ENCODE measurements around the gene LRRC1.

Gene LRRC1

DNA sequence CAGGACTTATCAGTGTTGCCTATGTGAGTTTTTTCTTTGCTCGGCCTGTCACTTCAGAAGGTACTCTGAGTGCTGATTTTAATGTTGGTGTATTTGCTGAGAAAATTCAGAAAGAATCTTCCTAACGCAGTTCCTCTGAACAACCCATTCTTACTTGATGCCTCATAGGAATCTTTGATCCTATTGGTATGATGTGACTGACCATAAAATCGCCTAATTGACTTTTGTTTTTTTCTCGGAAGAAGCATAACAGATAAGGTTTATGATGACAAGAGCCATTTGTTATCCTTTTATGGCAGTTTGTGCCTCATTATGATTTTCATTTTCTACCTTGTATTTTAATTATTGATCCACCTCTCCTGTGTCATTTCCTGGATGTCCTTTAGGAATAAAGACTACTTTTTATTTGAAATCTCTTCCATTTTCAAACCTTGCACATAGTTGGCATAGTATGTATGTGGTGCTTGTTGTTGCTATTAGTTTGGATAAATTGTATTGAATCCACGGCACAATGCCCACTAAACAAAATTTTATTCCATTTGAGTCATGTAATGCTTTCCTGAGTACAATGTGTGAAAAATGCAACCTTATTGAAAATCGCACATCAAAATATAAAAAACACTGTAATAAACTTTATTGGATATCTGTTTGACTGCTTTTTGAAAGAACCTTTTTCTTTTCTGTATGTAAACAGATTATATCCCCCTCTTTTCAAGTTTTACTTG is 37.3 kb downstream of the LRRC1 start:
- no peak for DNase-seq (ENCODE audit: low read depth)
- no peak overlapping the region for H3K4me3 ChIP-seq (ENCODE audit: low read depth, low read length)

DNA sequence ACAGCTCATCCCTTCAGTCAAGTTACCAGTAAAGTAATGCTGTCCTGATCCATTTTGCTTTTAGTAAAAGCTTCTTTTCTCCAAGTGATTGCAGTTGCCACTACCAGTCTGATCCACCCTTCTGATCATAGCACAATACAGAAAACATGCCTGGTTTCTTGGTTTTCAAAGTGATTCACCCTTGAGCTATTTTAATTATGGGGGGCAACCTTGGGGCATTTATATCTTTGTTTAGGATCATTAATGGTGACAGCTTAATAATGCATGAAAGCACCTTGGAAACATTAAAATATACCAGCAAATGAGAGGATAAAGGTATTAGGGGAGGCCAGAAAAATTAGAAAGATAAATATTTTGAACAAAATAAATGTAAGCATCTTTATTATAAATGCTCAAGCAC is 38.4 kb downstream of the LRRC1 start:
- DNase-seq (ENCODE audit: low read depth): no peak
- H3K4me3 ChIP-seq (ENCODE audit: low read depth, low read length): no peak overlapping the region

DNA sequence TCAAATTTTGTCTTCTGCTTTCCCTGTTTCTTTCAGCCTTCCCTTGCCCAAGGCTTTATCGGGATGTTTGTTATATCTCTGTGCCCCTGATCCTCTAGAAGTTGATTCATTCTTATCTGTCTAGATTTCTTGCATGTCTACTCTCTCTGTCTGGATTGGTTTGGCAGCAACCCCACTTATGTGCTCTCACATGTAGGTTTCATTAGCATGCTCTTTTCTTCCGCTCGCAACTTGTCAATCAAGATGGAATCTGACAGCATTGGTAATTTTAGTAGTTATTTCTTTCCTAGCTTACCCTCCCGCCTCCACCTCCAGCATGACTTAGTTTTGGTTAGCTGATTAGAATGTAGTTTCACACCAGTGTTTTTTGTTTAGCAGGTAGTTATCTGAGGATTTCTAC is 39.3 kb downstream of the LRRC1 start:
- H3K4me3 ChIP-seq (ENCODE audit: low read depth, low read length): no peak overlapping the region
- no peak for DNase-seq (ENCODE audit: low read depth)

DNA sequence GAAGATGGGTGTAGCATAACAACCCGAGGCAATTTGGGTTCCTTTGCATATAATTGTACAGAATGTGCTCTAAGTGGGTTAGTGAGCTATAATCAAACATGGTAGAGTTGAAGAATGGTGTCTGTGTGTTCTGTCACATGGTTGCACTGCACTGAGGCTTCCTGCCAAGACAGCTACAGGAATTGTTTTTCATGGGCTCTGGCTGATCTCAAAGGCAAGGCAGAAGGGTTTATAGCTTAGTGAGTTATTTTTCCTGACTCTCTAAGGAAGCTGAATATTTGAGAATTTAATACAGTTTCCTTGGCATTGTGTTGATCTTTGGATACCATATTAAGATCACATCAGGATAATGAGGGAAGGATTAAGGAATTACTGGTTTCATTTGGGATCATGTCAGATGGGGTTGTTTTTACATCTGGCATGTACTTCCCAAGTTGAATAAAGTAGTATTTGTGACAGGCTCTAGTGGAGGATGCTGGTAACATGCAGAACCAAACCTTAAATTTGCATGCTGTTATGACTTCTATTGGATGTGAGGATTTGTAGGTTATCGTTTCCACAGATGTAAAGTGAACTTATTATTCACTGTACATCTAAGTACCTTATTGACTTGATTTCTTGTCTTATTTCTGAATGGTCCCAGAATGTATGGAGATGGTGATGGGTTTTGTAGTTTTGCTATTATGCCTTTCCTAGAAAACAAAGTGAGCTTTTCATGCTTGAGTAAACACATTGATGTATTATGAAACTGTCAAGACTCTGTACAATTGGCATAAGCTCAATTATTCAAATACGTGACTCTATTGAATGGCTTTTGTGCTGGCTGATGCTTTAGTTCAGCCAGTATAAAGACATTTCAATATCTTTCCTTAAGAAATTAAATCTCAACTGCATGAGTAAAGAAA is 43.3 kb downstream of the LRRC1 start:
- H3K4me3 ChIP-seq (ENCODE audit: low read depth, low read length): no peak overlapping the region
- DNase-seq (ENCODE audit: low read depth): no peak

- no peak for DNase-seq (ENCODE audit: low read depth)
- no peak overlapping the region for H3K4me3 ChIP-seq (ENCODE audit: low read depth, low read length)
These were observed 45.2 kb downstream of the LRRC1 start for GRCh38 chr6:53840027-53840426.

- no peak overlapping the region for H3K4me3 ChIP-seq (ENCODE audit: low read depth, low read length)
- no peak for DNase-seq (ENCODE audit: low read depth)
These were observed 50.7 kb downstream of the LRRC1 start for GRCh38 chr6:53845280-53846195.

DNA sequence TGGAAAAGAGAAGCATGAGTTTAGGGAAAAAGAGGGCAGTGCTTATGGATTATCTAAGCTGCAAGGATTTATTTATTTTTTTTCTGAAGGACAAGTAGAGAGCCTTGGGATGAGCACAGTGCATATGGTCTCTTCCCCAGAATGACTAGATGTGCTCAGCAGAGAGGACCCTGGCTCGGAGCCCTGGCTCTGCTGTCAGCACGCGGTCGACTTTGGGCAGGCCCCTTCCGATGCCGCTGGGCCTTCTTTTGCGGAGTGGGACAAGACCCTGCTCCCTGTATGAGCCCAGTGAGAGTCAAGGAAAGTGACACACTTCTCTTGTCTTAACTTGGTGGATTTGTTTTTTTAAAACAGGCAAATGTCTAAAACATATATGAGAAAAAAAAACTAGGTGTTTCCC is 51.4 kb downstream of the LRRC1 start:
- no peak for DNase-seq (ENCODE audit: low read depth)
- no peak overlapping the region for H3K4me3 ChIP-seq (ENCODE audit: low read depth, low read length)

DNA sequence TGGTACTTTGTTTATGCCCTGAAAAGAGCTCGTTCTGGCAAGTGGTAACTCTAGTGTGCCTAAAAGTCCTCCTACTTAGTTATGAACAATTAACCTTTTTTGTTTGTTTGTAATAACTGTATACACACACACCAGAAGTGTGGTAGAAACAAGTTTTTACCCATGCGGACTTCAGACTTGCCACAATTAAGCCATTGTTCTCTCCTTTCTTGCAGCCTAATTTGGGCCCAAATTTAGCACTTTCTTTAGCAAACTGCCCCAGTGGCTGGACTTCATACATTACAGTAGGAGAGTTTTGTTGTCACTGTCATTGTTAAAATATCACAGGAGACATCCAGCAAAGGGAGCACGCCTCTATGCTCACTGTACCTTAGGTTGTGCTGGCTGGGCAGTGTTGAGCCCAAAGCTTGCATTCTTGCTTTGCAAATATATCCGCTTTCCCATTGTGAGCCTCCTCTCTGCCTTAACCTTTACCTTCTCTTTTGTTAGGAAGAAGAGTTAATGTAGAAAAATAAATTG is 53.0 kb downstream of the LRRC1 start:
- H3K4me3 ChIP-seq (ENCODE audit: low read depth, low read length): no peak overlapping the region

DNA sequence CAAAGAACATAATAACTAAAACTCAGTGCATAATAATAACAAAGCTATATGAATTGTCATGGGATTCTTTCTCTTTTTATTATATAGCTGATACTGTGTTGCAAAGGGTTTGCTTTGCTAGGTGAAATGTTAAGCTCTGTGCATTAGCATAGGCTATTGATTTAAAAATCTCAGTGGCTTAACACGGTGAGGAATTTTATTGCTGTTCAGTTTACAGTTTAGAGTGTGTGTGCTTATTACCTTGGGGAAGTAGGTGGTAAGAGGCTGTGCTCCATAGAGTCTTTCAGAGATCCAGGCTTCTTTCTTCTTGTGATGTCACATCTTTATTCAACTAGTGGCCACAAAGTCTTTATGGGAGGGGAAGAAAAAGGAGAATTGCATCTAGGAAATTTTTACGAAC is 55.7 kb downstream of the LRRC1 start:
- H3K4me3 ChIP-seq (ENCODE audit: low read depth, low read length): no peak overlapping the region
- no peak for DNase-seq (ENCODE audit: low read depth)

More for the DNA sequence above, 53.0 kb downstream of the LRRC1 start:
- DNase-seq (ENCODE audit: low read depth): no peak

GRCh38 chr6:53851561-53851960 is 56.8 kb downstream of the LRRC1 start:
- no peak for DNase-seq (ENCODE audit: low read depth)
- H3K4me3 ChIP-seq (ENCODE audit: low read depth, low read length): no peak overlapping the region

GRCh38 chr6:53852805-53853204 is 58.0 kb downstream of the LRRC1 start:
- DNase-seq (ENCODE audit: low read depth): no peak
- no peak overlapping the region for H3K4me3 ChIP-seq (ENCODE audit: low read depth, low read length)

DNA sequence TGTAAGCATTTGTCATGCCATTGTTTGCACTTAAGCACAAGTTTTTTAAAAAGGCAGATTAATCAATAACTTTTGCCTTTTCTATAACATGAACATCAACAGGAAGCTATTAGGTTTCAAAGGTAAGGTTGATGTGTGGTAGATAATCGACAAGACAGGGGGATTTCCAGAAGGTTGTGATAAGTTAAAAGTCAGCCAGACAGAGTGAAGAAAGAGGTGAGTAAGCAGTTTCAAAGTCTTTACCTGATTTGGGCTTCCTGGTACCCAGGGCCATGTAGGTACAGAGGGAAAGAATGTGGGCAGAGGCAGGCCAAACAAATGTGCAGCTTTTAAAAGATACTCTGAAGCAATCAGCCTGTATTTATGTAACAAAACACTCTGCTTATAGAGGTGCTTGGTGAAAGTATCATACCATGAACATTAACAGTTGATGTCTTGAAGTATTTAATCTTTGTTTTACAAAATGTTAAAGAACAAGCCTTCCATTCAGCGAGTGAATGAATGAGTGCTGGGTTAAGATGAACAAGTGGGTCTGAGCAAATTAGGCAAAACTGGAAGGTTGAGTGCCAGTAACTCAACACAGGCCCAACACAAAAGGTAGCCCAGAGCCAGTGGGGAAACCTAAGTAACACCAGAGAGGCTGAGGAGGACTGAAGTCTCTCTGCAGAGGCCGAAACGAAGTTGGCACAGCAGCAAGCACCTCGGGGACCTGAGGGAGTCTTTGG is 60.2 kb downstream of the LRRC1 start:
- no peak for DNase-seq (ENCODE audit: low read depth)
- H3K4me3 ChIP-seq (ENCODE audit: low read depth, low read length): no peak overlapping the region

DNA sequence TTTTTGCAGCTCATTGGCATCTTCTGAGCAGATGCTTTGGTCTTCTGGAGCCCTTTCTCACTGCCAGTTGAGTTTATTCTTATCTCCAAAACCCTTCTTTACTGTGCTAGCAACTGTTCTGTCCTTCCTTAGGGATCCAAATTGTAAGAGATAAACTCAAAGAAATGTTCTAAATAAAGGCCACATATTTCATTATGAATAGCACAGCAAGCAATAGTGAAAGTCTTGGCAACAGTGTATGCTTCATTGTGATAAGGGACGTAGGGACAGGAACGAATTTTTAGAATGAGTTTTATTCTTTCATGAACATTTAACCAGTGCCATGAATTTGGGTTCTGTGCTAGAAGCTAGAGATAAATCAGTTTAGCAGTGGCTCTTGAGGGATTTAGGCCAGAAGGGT is 61.1 kb downstream of the LRRC1 start:
- H3K4me3 ChIP-seq (ENCODE audit: low read depth, low read length): no peak overlapping the region

DNA sequence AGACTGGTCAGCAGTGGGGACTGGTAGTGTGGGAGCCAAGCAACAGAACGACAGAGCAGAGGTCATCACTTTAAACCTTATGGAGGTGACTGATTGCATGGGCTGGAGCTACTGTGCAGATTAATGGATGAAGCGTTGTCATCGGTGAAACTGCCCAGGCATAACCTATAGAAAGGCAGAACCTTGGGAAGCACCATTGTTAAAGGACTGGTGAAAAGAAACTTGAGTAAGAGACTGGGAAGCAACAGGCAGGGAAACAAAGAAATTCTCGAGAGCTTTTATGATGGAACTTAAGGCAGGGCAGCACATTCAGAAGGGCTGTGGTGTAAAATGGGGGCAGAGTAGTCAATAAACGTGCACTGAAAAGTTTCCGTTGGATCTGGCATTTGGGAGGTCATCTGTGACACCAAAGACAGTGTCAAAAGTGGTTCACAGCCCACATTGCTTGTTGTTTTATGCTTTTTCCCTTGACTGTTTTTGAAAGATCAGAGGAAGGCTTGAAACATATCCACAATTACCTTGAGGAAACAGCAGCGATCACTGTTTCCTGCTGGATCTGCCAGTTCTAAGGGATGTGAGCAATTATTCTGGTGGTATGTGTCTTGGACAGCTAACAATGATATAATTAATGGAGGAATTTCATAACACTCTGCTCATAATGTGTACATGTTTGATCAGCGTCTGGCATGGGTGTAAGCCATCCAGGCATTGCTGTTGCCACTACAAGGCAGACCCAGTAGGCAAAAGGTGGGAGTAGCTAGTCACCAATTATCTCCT is 62.7 kb downstream of the LRRC1 start:
- DNase-seq (ENCODE audit: low read depth): no peak
- H3K4me3 ChIP-seq (ENCODE audit: low read depth, low read length): no peak overlapping the region

More for the DNA sequence above, 61.1 kb downstream of the LRRC1 start:
- no peak for DNase-seq (ENCODE audit: low read depth)

DNA sequence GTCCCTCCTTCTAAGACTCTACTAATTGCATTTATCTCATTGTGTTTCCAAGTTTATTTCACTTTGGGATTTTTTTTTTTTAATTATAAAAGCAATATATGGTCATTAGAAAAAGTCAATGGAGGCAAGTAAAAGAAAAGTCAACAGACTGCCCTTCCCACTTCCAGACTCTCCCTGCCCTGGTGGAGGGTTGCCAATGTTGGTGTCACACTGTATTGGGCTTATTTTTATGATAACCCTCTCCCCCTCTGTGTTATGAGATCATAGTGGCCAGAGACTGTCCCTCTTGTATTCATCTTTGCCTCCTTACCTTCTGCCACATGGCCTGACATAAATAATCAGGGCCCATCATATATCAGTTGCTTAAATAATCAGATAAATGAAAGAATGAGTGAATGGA is 63.4 kb downstream of the LRRC1 start:
- DNase-seq (ENCODE audit: low read depth): no peak
- no peak overlapping the region for H3K4me3 ChIP-seq (ENCODE audit: low read depth, low read length)

DNA sequence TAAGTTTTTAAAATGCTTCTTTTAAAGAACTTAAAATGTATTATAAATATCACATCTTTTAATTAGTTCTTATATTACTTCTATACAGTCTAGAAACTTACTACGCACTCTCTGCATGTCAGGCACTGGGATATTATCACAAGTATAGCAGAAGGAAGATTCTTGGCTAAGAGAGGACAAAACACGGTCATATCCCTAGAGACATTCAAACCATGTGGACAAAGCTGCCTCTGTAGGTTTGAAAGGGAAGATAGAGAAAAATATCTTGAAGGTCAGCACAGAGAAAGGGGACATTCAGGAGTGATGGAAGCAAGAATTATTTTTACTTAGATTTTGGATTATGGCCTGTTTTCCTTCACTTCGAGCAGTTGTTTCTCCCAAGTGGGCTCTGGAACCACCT is 64.1 kb downstream of the LRRC1 start:
- DNase-seq (ENCODE audit: low read depth): no peak

GRCh38 chr6:53860511-53860910 is 65.7 kb downstream of the LRRC1 start:
- H3K4me3 ChIP-seq (ENCODE audit: low read depth, low read length): no peak overlapping the region
- no peak for DNase-seq (ENCODE audit: low read depth)

More for the DNA sequence above, 64.1 kb downstream of the LRRC1 start:
- H3K4me3 ChIP-seq (ENCODE audit: low read depth, low read length): no peak overlapping the region

GRCh38 chr6:53861518-53861917 is 66.7 kb downstream of the LRRC1 start:
- no peak for DNase-seq (ENCODE audit: low read depth)
- H3K4me3 ChIP-seq (ENCODE audit: low read depth, low read length): no peak overlapping the region

Measured in skeletal muscle cell (primary cell).